H1 (cell line): ENCODE results near the gene PIANP. TPM values are rescaled to one million over a fixed set of nuclear protein-coding genes. Genes with fewer than 3 reads are reported as not detected.

Source experiments
- CHD7 ChIP-seq: fragments of 300-600 bp; sonication (generic); IDR thresholded peaks from 2 replicates; pipeline ENCODE4 v1.7.1; 2012; ENCODE audit warnings: low read length, moderate library complexity, mild to moderate bottlenecking, inconsistent platforms; ENCODE audit not compliant: insufficient replicate concordance
- EGR1 ChIP-seq: IDR thresholded peaks from 2 replicates; pipeline ENCODE4 v1.6.1; 2011; ENCODE audit warnings: low read depth, low read length, borderline replicate concordance
- GABPA ChIP-seq: IDR thresholded peaks from 2 replicates; pipeline ENCODE4 v1.6.1; 2011; ENCODE audit warnings: mild to moderate bottlenecking, low read length, moderate library complexity, borderline replicate concordance; ENCODE audit not compliant: insufficient read depth
- GTF2F1 ChIP-seq: IDR thresholded peaks from 2 replicates; pipeline ENCODE4 v1.6.1; 2012; ENCODE audit warnings: low read depth, low read length, improper control_type of control experiment, borderline replicate concordance
- HDAC6 ChIP-seq: IDR thresholded peaks from one replicate; pipeline ENCODE4 v1.7.1; 2012; ENCODE audit warnings: low read depth, mild to moderate bottlenecking, inconsistent platforms, low read length, moderate library complexity
- JUND ChIP-seq: IDR thresholded peaks from 2 replicates; pipeline ENCODE4 v1.6.1; 2011; ENCODE audit warnings: mild to moderate bottlenecking, improper control_type of control experiment, low read length
- KDM4A ChIP-seq: IDR thresholded peaks from one replicate; pipeline ENCODE4 v1.7.1; 2012; ENCODE audit warnings: low read depth, mild to moderate bottlenecking, moderate library complexity, low read length, inconsistent platforms; ENCODE audit not compliant: severe bottlenecking
- MAX ChIP-seq: IDR thresholded peaks from 2 replicates; pipeline ENCODE4 v1.6.1; 2012; ENCODE audit warnings: inconsistent platforms
- NANOG ChIP-seq: IDR thresholded peaks from 2 replicates; pipeline ENCODE4 v1.6.1; 2011; ENCODE audit warnings: low read length, low read depth, mild to moderate bottlenecking, inconsistent platforms; ENCODE audit not compliant: insufficient read depth, poor library complexity, severe bottlenecking
- NRF1 ChIP-seq: IDR thresholded peaks from 2 replicates; pipeline ENCODE4 v1.6.1; 2011; ENCODE audit warnings: mild to moderate bottlenecking, low read depth, low read length, improper control_type of control experiment
- TAF1 ChIP-seq: IDR thresholded peaks from 2 replicates; pipeline ENCODE4 v1.6.1; 2011; ENCODE audit warnings: mild to moderate bottlenecking, low read depth, low read length
- YY1 ChIP-seq: IDR thresholded peaks from 2 replicates; pipeline ENCODE4 v1.6.1; 2011; ENCODE audit warnings: low read depth, mild to moderate bottlenecking, low read length
- polyA plus RNA-seq, 7 experiments: library from polyadenylated mRNA; depleted of rRNA in 3 of 7; stranded (reverse) in 5 of 7; unstranded in 2 of 7; fragments of >200 nt in 5 of 7; fragments of 200-250 nt in 2 of 7; gene quantifications; 1 replicate in 5 of 7; 2 replicates in 1 of 7; 4 replicates in 1 of 7; pipeline versions ENCODE4 v1.2.1 to v1.2.3, GENCODE V29; 2011 to 2013; ENCODE audit warnings: missing spikeins in 2 of 7, mixed read lengths in 2 of 7
- total RNA-seq: library from RNA; stranded (reverse); fragmentation: NEBNext Ultra II Directional; extraction: Animal tissue kit (Norgen Biotek cat#: 25700); gene quantifications from 2 replicates; pipeline ENCODE4 v1.2.1, GENCODE V29; 2021

The PIANP gene
- total and polyA plus RNA-seq, 2 of the 8 experiments (the other 6 are each of a cell fraction or from before 2014, with no cell fraction given), result 6.3 to 9.8 TPM

- TF ChIP-seq MAX (no peak), YY1 (0 out of 2 replicates have a peak, but pooled peaks have one; percentile 23), JUND (no peak), GTF2F1 (no peak), EGR1 (no peak; the same call in 1 of the 2 replicates), CHD7 (no peak), TAF1 (no peak), KDM4A (peak; percentile 51), NANOG (no peak), GABPA (peak; percentile 66; the same call in 1 of the 2 replicates), NRF1 (no peak), HDAC6 (no peak)
Measured at GRCh38 chr12:6688543-6688998, 12.0 kb downstream of the PIANP start (continued).
